Measurements from ENCODE around the gene SCYL1. TPM values are rescaled to one million over a fixed set of nuclear protein-coding genes. Genes with fewer than 3 reads are reported as not detected.

Gene SCYL1
- total RNA-seq, 1 donor: 125 TPM

DNA sequence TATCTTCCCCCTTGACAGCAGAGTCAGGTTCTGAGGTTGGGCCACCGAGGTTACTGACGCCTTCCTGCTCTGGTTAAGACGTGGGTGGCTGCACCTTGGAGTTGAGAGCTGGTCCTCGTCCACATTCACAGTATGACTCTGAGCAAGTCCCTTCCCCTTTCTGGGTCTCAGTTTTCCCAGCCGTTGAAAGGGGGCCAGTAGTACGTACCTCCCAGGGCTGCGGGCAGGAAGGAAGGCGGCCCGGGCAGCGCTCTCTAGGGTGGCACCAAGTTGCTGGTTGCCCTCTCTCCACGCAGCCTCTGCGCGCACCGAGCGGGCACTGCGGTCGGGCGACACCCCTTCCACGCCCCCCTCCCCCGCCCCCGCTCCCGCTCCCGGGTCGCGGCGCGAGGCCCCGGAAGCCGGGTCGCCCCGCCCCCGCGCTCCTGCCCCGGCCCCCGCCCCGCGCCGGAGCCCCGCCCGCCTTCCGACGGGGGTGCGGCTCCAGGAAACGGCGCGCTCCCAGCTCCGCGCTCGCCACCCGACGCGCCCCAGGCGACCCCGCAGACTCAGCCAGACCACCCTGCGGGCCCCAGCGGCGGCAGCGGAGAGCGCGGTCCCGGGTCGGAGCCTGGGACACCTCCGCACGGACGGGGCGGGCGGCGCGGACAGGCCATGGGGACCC lies 50.8 kb downstream of the SCYL1 start, which contains the start of gene EHBP1L1:
Gene EHBP1L1, plus strand, starts transcription at position 486 of the 664 bp plus-strand sequence. CDS start 250 bp downstream, outside the sequence.
- peak; percentile 53 for DNase-seq (ENCODE audit: low read depth)

DNA sequence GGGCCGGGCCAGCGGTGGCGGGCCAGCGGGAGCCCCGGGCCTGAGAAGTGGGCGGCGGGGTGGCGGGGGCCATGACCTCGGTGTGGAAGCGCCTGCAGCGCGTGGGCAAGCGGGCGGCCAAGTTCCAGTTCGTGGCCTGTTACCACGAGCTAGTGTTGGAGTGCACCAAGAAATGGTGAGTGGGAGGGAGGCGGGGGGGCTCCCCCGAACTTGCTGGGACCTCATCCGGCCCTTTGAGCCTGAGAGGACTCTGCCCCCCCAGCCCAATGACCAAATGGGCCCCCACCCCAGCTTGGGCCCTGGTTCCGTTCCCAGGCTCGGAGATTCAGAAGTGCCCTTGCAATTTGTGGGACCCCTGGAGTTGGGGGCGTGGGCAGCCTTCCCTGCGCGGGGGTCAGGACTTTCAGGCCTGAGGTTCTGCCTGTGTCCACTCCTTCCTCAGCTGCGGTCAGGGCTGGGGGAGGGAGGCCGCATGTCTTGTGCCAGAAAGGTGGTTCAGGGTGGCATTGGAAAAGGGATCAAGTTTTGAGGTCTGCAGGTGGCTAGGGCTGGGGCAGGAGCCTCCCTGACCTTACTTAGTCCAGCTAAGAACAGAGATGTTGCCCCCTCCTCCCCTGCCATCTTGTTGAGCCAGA lies 51.5 kb downstream of the SCYL1 start:
- TF ChIP-seq CTCF (IDR thresholded peaks at IDR 0.05; ENCODE audit: insufficient read depth, low read depth, low read length): no peak
- peak overlapping the region; percentile 74 for H3K4me3 ChIP-seq (ENCODE audit: low read depth, low read length)
- DNase-seq (ENCODE audit: low read depth): no peak

More for the DNA sequence above, 50.8 kb downstream of the SCYL1 start, which contains the start of gene EHBP1L1:
- no peak for TF ChIP-seq CTCF (IDR thresholded peaks at IDR 0.05; ENCODE audit: insufficient read depth, low read depth, low read length)
- peak within 1 kb of the TSS; percentile 74 for H3K4me3 ChIP-seq (ENCODE audit: low read depth, low read length)

GRCh38 chr11:65576867-65577755 lies 52.2 kb downstream of the SCYL1 start:
- DNase-seq (ENCODE audit: low read depth): peak; percentile 75
- H3K4me3 ChIP-seq (ENCODE audit: low read depth, low read length): peak overlapping the region; percentile 74

DNA sequence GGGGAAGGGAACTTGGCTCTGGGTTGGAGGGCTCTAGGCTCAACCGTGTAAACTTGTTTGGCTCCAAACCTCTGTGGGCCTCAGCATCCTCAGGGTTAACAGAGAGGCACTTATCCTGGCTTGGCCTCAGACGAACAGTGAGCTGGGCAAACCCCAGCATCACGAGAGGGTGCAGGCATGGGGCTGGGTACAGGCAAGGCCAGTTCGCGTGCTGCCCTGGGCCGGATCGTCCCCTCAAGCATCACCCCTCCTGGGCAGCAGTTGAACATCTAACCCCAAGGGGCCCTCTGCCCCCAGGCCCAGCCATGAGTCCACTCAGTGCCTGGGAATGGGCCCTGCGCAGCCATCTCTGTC lies 52.9 kb downstream of the SCYL1 start:
- H3K4me3 ChIP-seq (ENCODE audit: low read depth, low read length): peak overlapping the region; percentile 74
- TF ChIP-seq CTCF (IDR thresholded peaks at IDR 0.05; ENCODE audit: insufficient read depth, low read depth, low read length): no peak
- no peak for DNase-seq (ENCODE audit: low read depth)

More at GRCh38 chr11:65576867-65577755, 52.2 kb downstream of the SCYL1 start:
- no peak for TF ChIP-seq CTCF (IDR thresholded peaks at IDR 0.05; ENCODE audit: insufficient read depth, low read depth, low read length)

GRCh38 chr11:65578134-65578533 lies 53.3 kb downstream of the SCYL1 start:
- TF ChIP-seq CTCF (IDR thresholded peaks at IDR 0.05; ENCODE audit: insufficient read depth, low read depth, low read length): no peak
- DNase-seq (ENCODE audit: low read depth): no peak
- H3K4me3 ChIP-seq (ENCODE audit: low read depth, low read length): no peak overlapping the region

GRCh38 chr11:65578667-65579066 lies 53.8 kb downstream of the SCYL1 start:
- DNase-seq (ENCODE audit: low read depth): no peak
- no peak for TF ChIP-seq CTCF (IDR thresholded peaks at IDR 0.05; ENCODE audit: insufficient read depth, low read depth, low read length)
- H3K4me3 ChIP-seq (ENCODE audit: low read depth, low read length): no peak overlapping the region

Measured in fibroblast of villous mesenchyme (primary cell).